Glutamatergic neuron (in vitro differentiated cells): ENCODE data around the gene UBQLN4. TPM values are rescaled to one million over a fixed set of nuclear protein-coding genes. Genes with fewer than 3 reads are reported as not detected.
A peak's percentile ranks its signal among the peaks of the same experiment; 100 is the strongest.

Experiments used
- DNase-seq: peaks from one replicate; pipeline ENCODE4 v3.0.0; 2022
- H3K27ac Mint-ChIP-seq: one replicate; pipeline ENCODE4 v1.8.0; 2020; ENCODE audit warnings: mild to moderate bottlenecking, mixed read lengths, inconsistent platforms; ENCODE audit not compliant: unreplicated experiment
- H3K27me3 Mint-ChIP-seq: one replicate; pipeline ENCODE4 v1.8.0; 2020; ENCODE audit warnings: mild to moderate bottlenecking, moderate library complexity, mixed read lengths, inconsistent platforms; ENCODE audit not compliant: unreplicated experiment
- H3K36me3 Mint-ChIP-seq: one replicate; pipeline ENCODE4 v1.8.0; 2020; ENCODE audit warnings: mild to moderate bottlenecking, mixed read lengths, inconsistent platforms; ENCODE audit not compliant: unreplicated experiment
- H3K4me1 Mint-ChIP-seq: one replicate; pipeline ENCODE4 v1.8.0; 2020; ENCODE audit warnings: mild to moderate bottlenecking, low read depth, mixed read lengths, inconsistent platforms; ENCODE audit not compliant: unreplicated experiment
- H3K4me3 Mint-ChIP-seq: one replicate; pipeline ENCODE4 v1.8.0; 2020; ENCODE audit warnings: mild to moderate bottlenecking, mixed read lengths, inconsistent platforms; ENCODE audit not compliant: unreplicated experiment
- H3K9me3 Mint-ChIP-seq: one replicate; pipeline ENCODE4 v1.8.0; 2020; ENCODE audit warnings: mild to moderate bottlenecking, moderate library complexity, mixed read lengths, inconsistent platforms; ENCODE audit not compliant: unreplicated experiment
- CTCF ChIP-seq: fragments of 200-600 bp; sonication (generic); IDR thresholded peaks from one replicate; pipeline ENCODE4 v1.5.0; 2021; ENCODE audit not compliant: partially characterized antibody, unreplicated experiment
- total RNA-seq: library from RNA; stranded (reverse); fragmentation: NEBNext Ultra II Directional; extraction: Animal tissue kit (Norgen Biotek cat#: 25700); gene quantifications from one replicate; pipeline ENCODE4 v1.2.1, GENCODE V29; 2021; ENCODE audit not compliant: unreplicated experiment

UBQLN4 gene
- total RNA-seq, 1 donor from 2014 or later, result 52.4 TPM

GRCh38 chr1:155990005-155990739 lies 63.4 kb downstream of the UBQLN4 start:
- H3K36me3 Mint-ChIP-seq, result no peaks in the 10 kb centered on the region
- H3K27me3 Mint-ChIP-seq, result peaks cover 9% of the 10 kb centered on the region
- peaks cover 3% of the 10 kb centered on the region for H3K4me1 Mint-ChIP-seq
- peaks cover 4% of the 10 kb centered on the region for H3K9me3 Mint-ChIP-seq
- TF ChIP-seq CTCF, result no peak
- no peak overlapping the region for H3K27ac Mint-ChIP-seq
- H3K4me3 Mint-ChIP-seq, result no peak overlapping the region
- DNase-seq, result no peak

- Mint-ChIP-seq H3K9me3 (peaks cover 4% of the 10 kb centered on the region), H3K27me3 (peaks cover 7% of the 10 kb centered on the region), H3K4me3 (no peak overlapping the region), H3K27ac (no peak overlapping the region), H3K4me1 (peaks cover 3% of the 10 kb centered on the region), H3K36me3 (no peaks in the 10 kb centered on the region)
- TF ChIP-seq CTCF, result peak; percentile 95
- peak; percentile 82 for DNase-seq
Measured at GRCh38 chr1:155989242-155990004, 64.2 kb downstream of the UBQLN4 start.

Other genes starting within 250 kb of the UBQLN4 start
- 82.8 TPM for gene GON4L, start 196.6 kb downstream of the UBQLN4 start, total RNA-seq
- 419 TPM for gene SYT11, start 194.2 kb downstream of the UBQLN4 start, total RNA-seq
- gene RIT1, start 142.4 kb downstream of the UBQLN4 start, total RNA-seq, result 35.9 TPM
- 51.8 TPM for gene KHDC4, start 119.4 kb downstream of the UBQLN4 start, total RNA-seq
- not detected for gene RXFP4, start 112.2 kb downstream of the UBQLN4 start, total RNA-seq
- gene ARHGEF2, start 75.3 kb downstream of the UBQLN4 start, total RNA-seq, result 222 TPM
- 199 TPM for gene SSR2, start 32.8 kb downstream of the UBQLN4 start, total RNA-seq
- gene LAMTOR2, start 984 bp upstream of the UBQLN4 start, total RNA-seq, result 47.0 TPM
- gene RAB25, start 7.4 kb upstream of the UBQLN4 start, total RNA-seq, result not detected
- gene MEX3A, start 28.7 kb upstream of the UBQLN4 start, total RNA-seq, result 114 TPM
- gene LMNA, start 60.9 kb upstream of the UBQLN4 start, total RNA-seq, result 47.7 TPM
- gene SEMA4A, start 99.8 kb upstream of the UBQLN4 start, total RNA-seq, result 4.0 TPM
- gene SLC25A44, start 140.3 kb upstream of the UBQLN4 start, total RNA-seq, result 66.0 TPM
- gene PMF1, start 159.2 kb upstream of the UBQLN4 start, total RNA-seq, result 31.6 TPM
- gene BGLAP, start 188.4 kb upstream of the UBQLN4 start, total RNA-seq, result not detected
- gene PAQR6, start 194.3 kb upstream of the UBQLN4 start, total RNA-seq, result 10.8 TPM
- 86.6 TPM for gene SMG5, start 229.0 kb upstream of the UBQLN4 start, total RNA-seq
- 2.4 TPM for gene TMEM79, start 230.5 kb upstream of the UBQLN4 start, total RNA-seq
- gene GLMP, start 241.9 kb upstream of the UBQLN4 start, total RNA-seq, result 35.4 TPM
- gene VHLL, start 245.5 kb upstream of the UBQLN4 start, total RNA-seq, result not detected